Mucosa of rectum (tissue), 2 donors: ENCODE data around the gene P2RY6.

ENCODE experiments used
- H3K27ac ChIP-seq, 2 donors: one replicate each; pipeline ENCODE4 v1.7.0; 2013; ENCODE audit warnings: inconsistent platforms in 2 of 2, low read depth in 2 of 2, low read length in 2 of 2
- H3K27me3 ChIP-seq, 2 donors: one replicate each; pipeline ENCODE4 v1.7.0; 2013; ENCODE audit warnings: low read length in 2 of 2; ENCODE audit not compliant: control insufficient read depth in 2 of 2, insufficient read depth in 2 of 2
- H3K36me3 ChIP-seq, 2 donors: one replicate each; pipeline ENCODE4 v1.7.0; 2013; ENCODE audit warnings: low read length in 2 of 2; ENCODE audit not compliant: control insufficient read depth in 2 of 2, insufficient read depth in 2 of 2
- H3K4me1 ChIP-seq, 2 donors: one replicate each; pipeline ENCODE4 v1.7.0; 2013; ENCODE audit warnings: low read length in 2 of 2, mild to moderate bottlenecking in 1 of 2; ENCODE audit not compliant: control insufficient read depth in 2 of 2, insufficient read depth in 2 of 2
- H3K4me3 ChIP-seq, 2 donors: one replicate each; pipeline ENCODE4 v1.7.0; 2013; ENCODE audit warnings: low read length in 2 of 2
- H3K9ac ChIP-seq, 2 donors: one replicate each; pipeline ENCODE4 v1.7.0; 2013; ENCODE audit warnings: low read length in 2 of 2, low read depth in 1 of 2, mild to moderate bottlenecking in 1 of 2
- H3K9me3 ChIP-seq, 2 donors: one replicate each; pipeline ENCODE4 v1.7.0; 2013; ENCODE audit warnings: low read length in 2 of 2; ENCODE audit not compliant: control insufficient read depth in 2 of 2
- donor health status: healthy.
- donor health status: Normal muscosa, but diverticular disease.

The P2RY6 gene

DNA sequence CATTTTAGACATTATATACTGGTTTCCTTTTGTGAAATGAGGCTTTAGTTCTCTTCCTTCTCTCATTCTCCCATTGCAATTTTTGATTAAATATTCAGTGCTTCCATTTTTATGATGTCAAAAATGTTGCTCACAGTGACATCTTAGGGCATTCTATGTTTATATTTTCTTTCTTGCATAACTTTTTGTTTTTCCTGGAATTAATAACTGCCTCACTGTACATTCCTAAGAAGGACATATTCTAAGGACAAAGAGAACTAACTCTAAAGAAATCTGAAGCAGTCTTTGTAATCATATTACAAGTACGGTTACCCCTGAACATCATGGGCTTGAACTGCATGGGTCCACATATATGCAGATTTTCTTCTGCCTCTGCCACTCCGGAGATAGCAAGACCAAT, 25.8 kb upstream of the P2RY6 start:
- Histone ChIP-seq H3K4me1 (peaks cover 0 to 4% of the 10 kb centered on the region in 2 donors), H3K27me3 (no peaks in the 10 kb centered on the region), H3K9ac (no peak overlapping the region), H3K9me3 (no peaks in the 10 kb centered on the region), H3K36me3 (no peaks in the 10 kb centered on the region), H3K27ac (no peak overlapping the region), H3K4me3 (no peak overlapping the region)

- Histone ChIP-seq H3K27me3 (no peaks in the 10 kb centered on the region), H3K4me3 (no peak overlapping the region), H3K36me3 (no peaks in the 10 kb centered on the region), H3K9ac (no peak overlapping the region), H3K4me1 (no peaks in the 10 kb centered on the region), H3K27ac (peak overlapping the region in 1 of 2 donors; percentile 28), H3K9me3 (no peaks in the 10 kb centered on the region)
Measured at GRCh38 chr11:73248526-73249185, 23.5 kb upstream of the P2RY6 start.

- Histone ChIP-seq H3K27me3 (no peaks in the 10 kb centered on the region), H3K36me3 (no peaks in the 10 kb centered on the region), H3K27ac (peak overlapping the region in 1 of 2 donors; percentile 28), H3K4me1 (no peaks in the 10 kb centered on the region), H3K9me3 (no peaks in the 10 kb centered on the region), H3K9ac (no peak overlapping the region), H3K4me3 (no peak overlapping the region)
Measured at GRCh38 chr11:73249304-73249703, 22.8 kb upstream of the P2RY6 start.

GRCh38 chr11:73249853-73250783, 22.0 kb upstream of the P2RY6 start:
- no peaks in the 10 kb centered on the region for H3K36me3 ChIP-seq
- H3K9ac ChIP-seq: no peak overlapping the region
- H3K4me3 ChIP-seq: no peak overlapping the region
- H3K9me3 ChIP-seq: no peaks in the 10 kb centered on the region
- peak overlapping the region in 1 of 2 donors; percentile 63 for H3K27ac ChIP-seq
- H3K4me1 ChIP-seq: no peaks in the 10 kb centered on the region
- no peaks in the 10 kb centered on the region for H3K27me3 ChIP-seq

- no peak overlapping the region for H3K4me3 ChIP-seq
- no peaks in the 10 kb centered on the region for H3K27me3 ChIP-seq
- no peaks in the 10 kb centered on the region for H3K9me3 ChIP-seq
- no peaks in the 10 kb centered on the region for H3K36me3 ChIP-seq
- H3K9ac ChIP-seq: no peak overlapping the region
- no peaks in the 10 kb centered on the region for H3K4me1 ChIP-seq
- H3K27ac ChIP-seq: no peak overlapping the region
Measured at GRCh38 chr11:73252577-73253191, 19.5 kb upstream of the P2RY6 start.

- Histone ChIP-seq H3K27me3 (no peaks in the 10 kb centered on the region), H3K4me3 (no peak overlapping the region), H3K9me3 (no peaks in the 10 kb centered on the region), H3K36me3 (no peaks in the 10 kb centered on the region), H3K27ac (no peak overlapping the region), H3K9ac (no peak overlapping the region), H3K4me1 (no peaks in the 10 kb centered on the region)
Measured at GRCh38 chr11:73257342-73258103, 14.6 kb upstream of the P2RY6 start.

GRCh38 chr11:73258104-73259035, 13.8 kb upstream of the P2RY6 start:
- Histone ChIP-seq H3K9ac (no peak overlapping the region), H3K4me1 (no peaks in the 10 kb centered on the region), H3K27ac (no peak overlapping the region), H3K27me3 (peaks cover 2 to 7% of the 10 kb centered on the region in 2 donors), H3K36me3 (no peaks in the 10 kb centered on the region), H3K4me3 (no peak overlapping the region), H3K9me3 (no peaks in the 10 kb centered on the region)

DNA sequence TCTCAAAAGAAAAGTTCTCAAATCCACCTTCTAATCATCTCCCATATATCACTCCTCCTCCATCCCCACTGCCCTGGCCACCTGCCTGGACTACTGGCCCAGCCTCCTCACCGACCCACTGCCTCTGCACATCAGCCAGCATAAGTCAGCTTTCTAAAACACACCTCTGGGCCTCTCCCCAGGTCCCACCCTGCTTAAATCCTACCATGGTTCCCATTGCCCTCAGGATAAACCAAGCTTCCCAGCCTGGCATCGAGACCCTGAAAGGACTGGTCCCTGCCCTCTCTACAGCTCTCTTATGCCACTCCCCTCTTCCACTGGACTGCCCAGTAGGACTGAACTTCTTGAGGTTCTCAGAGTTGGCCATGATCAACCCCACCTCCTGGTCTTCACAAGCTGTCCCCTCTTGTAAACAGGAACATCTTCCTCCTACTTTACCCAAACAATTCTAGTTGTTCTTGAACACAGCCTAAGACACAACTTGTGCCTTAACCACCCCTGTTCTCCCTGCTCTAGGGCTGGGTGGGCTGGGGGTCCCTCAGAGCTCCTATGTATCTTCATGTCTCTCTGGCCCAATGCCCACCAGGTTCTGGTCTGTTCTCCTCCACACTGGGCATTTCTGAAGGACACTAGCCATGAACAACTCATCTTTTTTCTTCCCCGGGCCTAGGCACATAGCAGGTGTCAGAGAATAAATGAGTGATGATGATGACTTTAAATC, 12.6 kb upstream of the P2RY6 start:
- H3K4me1 ChIP-seq: no peaks in the 10 kb centered on the region
- no peak overlapping the region for H3K9ac ChIP-seq
- no peak overlapping the region for H3K4me3 ChIP-seq
- no peak overlapping the region for H3K27ac ChIP-seq
- no peaks in the 10 kb centered on the region for H3K36me3 ChIP-seq
- H3K9me3 ChIP-seq: no peaks in the 10 kb centered on the region
- H3K27me3 ChIP-seq: peaks cover 8 to 11% of the 10 kb centered on the region in 2 donors

- Histone ChIP-seq H3K36me3 (no peaks in the 10 kb centered on the region), H3K27ac (no peak overlapping the region), H3K4me1 (no peaks in the 10 kb centered on the region), H3K4me3 (no peak overlapping the region), H3K9ac (no peak overlapping the region), H3K9me3 (no peaks in the 10 kb centered on the region), H3K27me3 (peaks cover 12 to 15% of the 10 kb centered on the region in 2 donors)
Measured at GRCh38 chr11:73260127-73260457, 12.0 kb upstream of the P2RY6 start.
